ENCODE measurements around the gene TMCC1.

- TF ChIP-seq SUZ12 (IDR thresholded peaks at IDR 0.05) (no peak), ZNF384 (IDR thresholded peaks at IDR 0.05) (no peak), FOXK2 (IDR thresholded peaks at IDR 0.05) (no peak)
Observed at GRCh38 chr3:129809297-129809696, 84.2 kb downstream of the TMCC1 start.
